Panc1 (cell line): ENCODE measurements around the gene B3GLCT. TPM values are rescaled to one million over a fixed set of nuclear protein-coding genes. Genes with fewer than 3 reads are reported as not detected.

ENCODE experiments used
- ATAC-seq: fragments of 200-7000 bp; cut with Tn5 transposase; 2 replicates; pipeline ENCODE4 v1.9.1; 2020; ENCODE audit warnings: mild to moderate bottlenecking, moderate library complexity
- BruUV-seq: library from RNA; stranded (reverse); fragments of 400-500 nt; replicated peaks from 2 replicates; lab custom pipeline; 2021; lab: Mats Ljungman, UMichigan
- CTCF ChIA-PET: fragments of 300-600 bp; sonication (Branson Sonifier 250); formaldehyde crosslinking; loops from one replicate; lab custom pipeline; 2022; ENCODE audit warnings: antibody characterized with exemption; lab: Charles Lee
- POLR2A ChIA-PET: fragments of 300-600 bp; sonication (Branson Sonifier 250); formaldehyde crosslinking; loops from one replicate; lab custom pipeline; 2022; ENCODE audit warnings: antibody characterized with exemption; lab: Charles Lee
- DNase-seq: peaks from one replicate; pipeline ENCODE4 v3.0.0-alpha.2; 2010; ENCODE audit warnings: low read depth, low spot score
- H3K27ac ChIP-seq: 2 replicates; pipeline ENCODE4 v1.5.1; 2011; ENCODE audit warnings: mild to moderate bottlenecking, low read length, inconsistent platforms
- H3K27me3 ChIP-seq: fragments of 200-500 bp; sonication (Bioruptor generic); 2 replicates; pipeline ENCODE4 v1.6.0; 2014; ENCODE audit warnings: low read length, inconsistent platforms; ENCODE audit not compliant: control insufficient read depth, insufficient read depth
- H3K36me3 ChIP-seq: fragments of 200-500 bp; sonication (Bioruptor generic); 2 replicates; pipeline ENCODE4 v1.5.1; 2014; ENCODE audit warnings: inconsistent platforms, mild to moderate bottlenecking, low read length, moderate library complexity; ENCODE audit not compliant: control insufficient read depth, insufficient read depth
- H3K4me1 ChIP-seq: 2 replicates; pipeline ENCODE4 v1.5.1; 2011; ENCODE audit warnings: inconsistent platforms, mild to moderate bottlenecking, low read length, moderate library complexity; ENCODE audit not compliant: control insufficient read depth, insufficient read depth
- H3K4me3 ChIP-seq, 2 experiments: 2 replicates each; pipeline ENCODE4 v1.5.1; 2011 to 2012; ENCODE audit warnings: low read depth in 2 of 2, low read length in 2 of 2, mild to moderate bottlenecking in 2 of 2, inconsistent platforms in 1 of 2, moderate library complexity in 1 of 2
- H3K9me3 ChIP-seq: fragments of 200-500 bp; sonication (Bioruptor generic); 2 replicates; pipeline ENCODE4 v1.5.1; 2014; ENCODE audit warnings: low read depth, mild to moderate bottlenecking, inconsistent platforms, low read length, moderate library complexity; ENCODE audit not compliant: control insufficient read depth, insufficient read depth
- CTCF ChIP-seq: fragments of 450-650 bp; IDR thresholded peaks from 2 replicates; pipeline ENCODE4 v1.5.1; 2017; ENCODE audit warnings: mild to moderate bottlenecking
- POLR2AphosphoS5 ChIP-seq: IDR thresholded peaks from 2 replicates; pipeline ENCODE4 v1.6.1; 2012; ENCODE audit warnings: mild to moderate bottlenecking, low read depth, low read length, moderate library complexity
- SIN3A ChIP-seq: IDR thresholded peaks from 2 replicates; pipeline ENCODE4 v1.6.1; 2012; ENCODE audit warnings: low read depth, mild to moderate bottlenecking, low read length, moderate library complexity, borderline replicate concordance; ENCODE audit not compliant: insufficient read depth
- TCF7L2 ChIP-seq: IDR thresholded peaks from 2 replicates; pipeline ENCODE4 v1.6.1; 2011; ENCODE audit warnings: mild to moderate bottlenecking, low read depth, low read length, inconsistent platforms
- in situ Hi-C: cut with HindIII; loops from 2 replicates; pipeline ENCODE4 v1.10.0; 2016; ENCODE audit warnings: low sequenced_read_pairs, low pct_unique_long_range_greater_than_20kb
- intact Hi-C: fragments of 100-400 bp; cut with micrococcal nuclease; formaldehyde crosslinking; loops from one replicate; pipeline ENCODE4 v1.10.0; 2022; ENCODE audit not compliant: unreplicated experiment
- total RNA-seq: library from RNA; stranded (reverse); gene quantifications from one replicate; pipeline ENCODE4 v1.2.1, GENCODE V29; 2021; ENCODE audit not compliant: unreplicated experiment
- TF ChIP-seq, protein P1 (sequence below), 2 experiments: IDR thresholded peaks; 2 replicates each; pipeline ENCODE4 v1.6.1; 2011 to 2012; ENCODE audit warnings: low read depth in 2 of 2, control low read depth in 1 of 2, low read length in 1 of 2, mild to moderate bottlenecking in 1 of 2, moderate library complexity in 1 of 2; ENCODE audit not compliant: insufficient read depth in 1 of 2

Gene B3GLCT
- total RNA-seq, 1 experiment from 2014 or later, result 16.5 TPM

DNA sequence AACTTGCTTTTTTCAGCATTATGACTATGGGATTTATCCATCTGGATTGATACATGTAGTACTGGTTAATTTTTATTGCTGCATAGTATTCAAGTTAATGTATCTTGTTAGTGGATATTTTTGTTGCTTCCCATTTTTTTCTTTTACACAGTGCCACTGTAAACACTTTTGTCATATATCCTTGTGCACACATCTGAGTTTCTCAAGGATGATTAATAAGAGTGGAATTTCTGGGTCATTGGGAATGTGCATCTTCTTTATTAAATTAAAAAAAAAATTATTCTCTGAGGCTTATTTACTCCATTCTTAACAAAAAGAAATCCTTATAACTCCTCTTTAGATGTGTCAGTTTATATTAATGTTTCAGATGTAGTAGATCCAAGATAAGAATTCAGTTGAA lies 27.3 kb downstream of the B3GLCT start:
- Histone ChIP-seq H3K27me3 (no peaks in the 10 kb centered on the region), H3K4me3 (no peak overlapping the region), H3K27ac (no peak overlapping the region), H3K9me3 (no peaks in the 10 kb centered on the region), H3K4me1 (no peaks in the 10 kb centered on the region), H3K36me3 (no peaks in the 10 kb centered on the region)
- no peak for ATAC-seq
- intact Hi-C loops, result no loop called here
- CTCF ChIA-PET, result no interaction called here
- DNase-seq, result no peak
- no TSS peak for BruUV-seq
- TF ChIP-seq, protein P1, sequence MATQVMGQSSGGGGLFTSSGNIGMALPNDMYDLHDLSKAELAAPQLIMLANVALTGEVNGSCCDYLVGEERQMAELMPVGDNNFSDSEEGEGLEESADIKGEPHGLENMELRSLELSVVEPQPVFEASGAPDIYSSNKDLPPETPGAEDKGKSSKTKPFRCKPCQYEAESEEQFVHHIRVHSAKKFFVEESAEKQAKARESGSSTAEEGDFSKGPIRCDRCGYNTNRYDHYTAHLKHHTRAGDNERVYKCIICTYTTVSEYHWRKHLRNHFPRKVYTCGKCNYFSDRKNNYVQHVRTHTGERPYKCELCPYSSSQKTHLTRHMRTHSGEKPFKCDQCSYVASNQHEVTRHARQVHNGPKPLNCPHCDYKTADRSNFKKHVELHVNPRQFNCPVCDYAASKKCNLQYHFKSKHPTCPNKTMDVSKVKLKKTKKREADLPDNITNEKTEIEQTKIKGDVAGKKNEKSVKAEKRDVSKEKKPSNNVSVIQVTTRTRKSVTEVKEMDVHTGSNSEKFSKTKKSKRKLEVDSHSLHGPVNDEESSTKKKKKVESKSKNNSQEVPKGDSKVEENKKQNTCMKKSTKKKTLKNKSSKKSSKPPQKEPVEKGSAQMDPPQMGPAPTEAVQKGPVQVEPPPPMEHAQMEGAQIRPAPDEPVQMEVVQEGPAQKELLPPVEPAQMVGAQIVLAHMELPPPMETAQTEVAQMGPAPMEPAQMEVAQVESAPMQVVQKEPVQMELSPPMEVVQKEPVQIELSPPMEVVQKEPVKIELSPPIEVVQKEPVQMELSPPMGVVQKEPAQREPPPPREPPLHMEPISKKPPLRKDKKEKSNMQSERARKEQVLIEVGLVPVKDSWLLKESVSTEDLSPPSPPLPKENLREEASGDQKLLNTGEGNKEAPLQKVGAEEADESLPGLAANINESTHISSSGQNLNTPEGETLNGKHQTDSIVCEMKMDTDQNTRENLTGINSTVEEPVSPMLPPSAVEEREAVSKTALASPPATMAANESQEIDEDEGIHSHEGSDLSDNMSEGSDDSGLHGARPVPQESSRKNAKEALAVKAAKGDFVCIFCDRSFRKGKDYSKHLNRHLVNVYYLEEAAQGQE (IDR thresholded peaks at IDR 0.05; ENCODE audit: insufficient read depth in 1 of 2, low read depth in 2 of 2, low read length in 1 of 2), result no peak
- TF ChIP-seq TCF7L2 (no peak), POLR2AphosphoS5 (no peak), SIN3A (no peak), CTCF (no peak)
- POLR2A ChIA-PET, result no interaction called here
- in situ Hi-C loops, result no loop called here

GRCh38 chr13:31227870-31228269 lies 28.1 kb downstream of the B3GLCT start:
- no peak overlapping the region for H3K27ac ChIP-seq
- intact Hi-C loops (no loop called here), in situ Hi-C loops (no loop called here)
- no TSS peak for BruUV-seq
- ChIA-PET POLR2A (no interaction called here), CTCF (no interaction called here)
- TF ChIP-seq SIN3A (no peak), CTCF (no peak), POLR2AphosphoS5 (no peak), TCF7L2 (no peak)
- TF ChIP-seq, protein P1 (IDR thresholded peaks at IDR 0.05; ENCODE audit: insufficient read depth in 1 of 2, low read depth in 2 of 2, low read length in 1 of 2), result no peak
- ATAC-seq (no peak), DNase-seq (no peak)
- no peak overlapping the region for H3K4me3 ChIP-seq
- H3K36me3 ChIP-seq, result no peaks in the 10 kb centered on the region
- H3K4me1 ChIP-seq, result no peaks in the 10 kb centered on the region
- H3K27me3 ChIP-seq, result no peaks in the 10 kb centered on the region
- H3K9me3 ChIP-seq, result no peaks in the 10 kb centered on the region
